D341Med (cell line): ENCODE data around the gene DMP1.
"Not testable (repeated sequence)": the region's sequence is repeated elsewhere in the genome, so short reads cannot be mapped to it uniquely, and the experiment has no call there.

ENCODE experiments used
- DNase-seq: peaks from one replicate; pipeline ENCODE4 v3.0.0; 2012; ENCODE audit warnings: low spot score

DMP1 gene

GRCh38 chr4:87688316-87688715 lies 38.2 kb downstream of the DMP1 start:
- no peak for DNase-seq

- DNase-seq = not testable (repeated sequence)
Observed at GRCh38 chr4:87690947-87691346, 40.9 kb downstream of the DMP1 start.

GRCh38 chr4:87692060-87692459 lies 42.0 kb downstream of the DMP1 start:
- DNase-seq = not testable (repeated sequence)

- no peak for DNase-seq
Observed at GRCh38 chr4:87697272-87697671, 47.2 kb downstream of the DMP1 start.

- no peak for DNase-seq
Observed at GRCh38 chr4:87697945-87698344, 47.9 kb downstream of the DMP1 start.

GRCh38 chr4:87698394-87698793 lies 48.3 kb downstream of the DMP1 start:
- DNase-seq = no peak

GRCh38 chr4:87704001-87704400 lies 53.9 kb downstream of the DMP1 start:
- no peak for DNase-seq

GRCh38 chr4:87707279-87707918 lies 57.3 kb downstream of the DMP1 start:
- DNase-seq = peak; percentile 24
